HepG2 (cell line): ENCODE measurements around the gene NMNAT3.

Experiments used
- CBFB ChIP-seq: sonication (generic); formaldehyde crosslinking; IDR thresholded peaks from 2 replicates; pipeline ENCODE4 v1.4.0; 2020; ENCODE audit warnings: missing genetic modification reagents
- CENPX ChIP-seq: sonication (generic); formaldehyde crosslinking; IDR thresholded peaks from 2 replicates; pipeline ENCODE4 v1.9.0; 2021; ENCODE audit warnings: mild to moderate bottlenecking, missing genetic modification reagents, moderate library complexity
- CTCF ChIP-seq: sonication (generic); formaldehyde crosslinking; IDR thresholded peaks from 2 replicates; pipeline ENCODE4 v1.5.0; 2020; ENCODE audit warnings: mild to moderate bottlenecking, missing genetic modification reagents, moderate library complexity
- DZIP1 ChIP-seq: sonication (generic); formaldehyde crosslinking; IDR thresholded peaks from 2 replicates; pipeline ENCODE4 v1.5.0; 2020; ENCODE audit warnings: mild to moderate bottlenecking, missing genetic modification reagents
- JUND ChIP-seq: sonication (generic); formaldehyde crosslinking; IDR thresholded peaks from 2 replicates; pipeline ENCODE4 v1.8.0; 2022; ENCODE audit warnings: mild to moderate bottlenecking, missing genetic modification reagents
- PCBP2 ChIP-seq: fragments of 200-400 bp; formaldehyde crosslinking; optimal IDR thresholded peaks from 2 replicates; pipeline ENCODE3; 2018; ENCODE audit warnings: low read length, low read depth; ENCODE audit not compliant: poor library complexity, severe bottlenecking
- POLR2A ChIP-seq, 2 experiments: IDR thresholded peaks; 2 replicates each; pipeline ENCODE4 v1.6.1; 2011; ENCODE audit warnings: low read depth in 2 of 2, low read length in 2 of 2, mild to moderate bottlenecking in 1 of 2, moderate library complexity in 1 of 2; ENCODE audit not compliant: insufficient read depth in 1 of 2
- POLR2AphosphoS5 ChIP-seq: IDR thresholded peaks from 2 replicates; pipeline ENCODE4 v1.6.1; 2012; ENCODE audit warnings: low read depth, low read length
- RAD21 ChIP-seq: fragments of 450-650 bp; formaldehyde crosslinking; IDR thresholded peaks from 2 replicates; pipeline ENCODE4 v1.5.0; 2020; ENCODE audit warnings: mild to moderate bottlenecking
- RNF2 ChIP-seq: fragments of 450-650 bp; conservative IDR thresholded peaks from 2 replicates; pipeline ENCODE4 v1.6.1; 2016; ENCODE audit warnings: low read depth
- SNAPC4 ChIP-seq: sonication (generic); formaldehyde crosslinking; IDR thresholded peaks from 2 replicates; pipeline ENCODE4 v1.4.0; 2020; ENCODE audit warnings: mild to moderate bottlenecking, missing genetic modification reagents
- SP2 ChIP-seq: sonication (generic); formaldehyde crosslinking; IDR thresholded peaks from 2 replicates; pipeline ENCODE4 v1.5.1; 2020; ENCODE audit warnings: mild to moderate bottlenecking, missing genetic modification reagents
- TRIM22 ChIP-seq: fragments of 450-650 bp; IDR thresholded peaks from 2 replicates; pipeline ENCODE4 v1.6.1; 2017
- ZBTB21 ChIP-seq: sonication (generic); formaldehyde crosslinking; IDR thresholded peaks from 2 replicates; pipeline ENCODE4 v1.4.0; 2020; ENCODE audit warnings: missing genetic modification reagents

DNA sequence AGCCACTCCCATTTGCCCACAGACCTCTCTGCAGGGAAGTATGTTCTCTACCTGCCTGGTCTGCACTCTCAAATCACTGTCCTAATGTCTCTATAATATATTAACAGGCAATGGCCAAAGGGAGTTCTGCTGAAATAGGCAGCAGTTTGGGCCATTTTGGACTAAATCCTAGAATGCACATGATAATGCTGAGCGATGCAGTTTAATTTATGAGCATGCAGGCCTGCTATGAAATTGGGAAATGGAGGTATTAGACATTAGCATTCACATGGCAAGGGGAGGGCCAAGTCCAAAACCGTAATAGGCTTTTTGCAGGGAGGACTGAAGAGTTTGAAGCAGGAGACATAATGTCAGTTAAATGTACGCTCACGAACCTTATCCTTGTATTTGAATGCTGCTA, 31.3 kb downstream of the NMNAT3 start:
- no peak for TF ChIP-seq SNAPC4 (CRISPR knock-in tag)
- TF ChIP-seq ZBTB21 (CRISPR knock-in tag) = no peak
- TF ChIP-seq CTCF (CRISPR knock-in tag) = no peak
- no peak for TF ChIP-seq JUND (CRISPR knock-in tag)
- TF ChIP-seq CENPX (CRISPR knock-in tag) = no peak
- no peak for TF ChIP-seq RAD21 (CRISPR knock-in tag)
- TF ChIP-seq PCBP2 = no peak
- no peak for TF ChIP-seq TRIM22
- TF ChIP-seq CBFB (CRISPR knock-in tag) = no peak
- no peak for TF ChIP-seq SP2 (CRISPR knock-in tag)
- no peak for TF ChIP-seq RNF2
- no peak for TF ChIP-seq POLR2AphosphoS5
- no peak for TF ChIP-seq DZIP1
- TF ChIP-seq POLR2A (IDR thresholded peaks at IDR 0.05; ENCODE audit: insufficient read depth in 1 of 2, low read depth in 2 of 2, low read length in 2 of 2) = no peak
